ENCODE data around the gene SEC22A. TPM values are rescaled to one million over a fixed set of nuclear protein-coding genes. Genes with fewer than 3 reads are reported as not detected.
A peak's percentile ranks its signal among the peaks of the same experiment; 100 is the strongest.

SEC22A gene
- total and polyA plus RNA-seq, 9 donors, result 10.2 to 45.3 (median 19.9) TPM

DNA sequence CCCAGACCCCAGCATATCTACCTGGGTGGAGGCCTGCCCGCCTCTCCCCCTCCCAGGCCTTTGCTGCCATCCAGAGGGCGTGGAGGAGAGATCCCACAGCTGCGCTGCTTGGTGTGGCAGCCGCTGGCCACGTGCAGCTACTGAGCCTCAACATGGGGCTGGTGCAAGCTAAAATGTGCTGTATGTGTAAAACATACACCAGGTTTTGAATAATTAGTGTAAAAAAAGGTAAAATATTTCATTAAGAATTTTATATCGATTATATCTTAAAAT lies 95.8 kb downstream of the SEC22A start:
- H3K27me3 ChIP-seq, result no peaks in the 10 kb centered on the region
- TF ChIP-seq, protein P1, sequence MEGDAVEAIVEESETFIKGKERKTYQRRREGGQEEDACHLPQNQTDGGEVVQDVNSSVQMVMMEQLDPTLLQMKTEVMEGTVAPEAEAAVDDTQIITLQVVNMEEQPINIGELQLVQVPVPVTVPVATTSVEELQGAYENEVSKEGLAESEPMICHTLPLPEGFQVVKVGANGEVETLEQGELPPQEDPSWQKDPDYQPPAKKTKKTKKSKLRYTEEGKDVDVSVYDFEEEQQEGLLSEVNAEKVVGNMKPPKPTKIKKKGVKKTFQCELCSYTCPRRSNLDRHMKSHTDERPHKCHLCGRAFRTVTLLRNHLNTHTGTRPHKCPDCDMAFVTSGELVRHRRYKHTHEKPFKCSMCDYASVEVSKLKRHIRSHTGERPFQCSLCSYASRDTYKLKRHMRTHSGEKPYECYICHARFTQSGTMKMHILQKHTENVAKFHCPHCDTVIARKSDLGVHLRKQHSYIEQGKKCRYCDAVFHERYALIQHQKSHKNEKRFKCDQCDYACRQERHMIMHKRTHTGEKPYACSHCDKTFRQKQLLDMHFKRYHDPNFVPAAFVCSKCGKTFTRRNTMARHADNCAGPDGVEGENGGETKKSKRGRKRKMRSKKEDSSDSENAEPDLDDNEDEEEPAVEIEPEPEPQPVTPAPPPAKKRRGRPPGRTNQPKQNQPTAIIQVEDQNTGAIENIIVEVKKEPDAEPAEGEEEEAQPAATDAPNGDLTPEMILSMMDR (IDR thresholded peaks at IDR 0.05), result no peak
- TF ChIP-seq POLR2A (IDR thresholded peaks at IDR 0.05) (no peak), EP300 (IDR thresholded peaks at IDR 0.05) (no peak)
- H3K36me3 ChIP-seq, result no peaks in the 10 kb centered on the region
- H3K9me3 ChIP-seq, result no peaks in the 10 kb centered on the region
- 86 to 88% (median 87%) methylated on average over 6 of the region's 6 CpGs for WGBS, 3 donors
- H3K4me3 ChIP-seq, result no peak overlapping the region
- no peaks in the 10 kb centered on the region for H3K4me1 ChIP-seq (ENCODE audit: insufficient read depth)
- no peak for DNase-seq
- no peak overlapping the region for H3K27ac ChIP-seq
- intact Hi-C loops (cut with DNase I), result no loop called here

DNA sequence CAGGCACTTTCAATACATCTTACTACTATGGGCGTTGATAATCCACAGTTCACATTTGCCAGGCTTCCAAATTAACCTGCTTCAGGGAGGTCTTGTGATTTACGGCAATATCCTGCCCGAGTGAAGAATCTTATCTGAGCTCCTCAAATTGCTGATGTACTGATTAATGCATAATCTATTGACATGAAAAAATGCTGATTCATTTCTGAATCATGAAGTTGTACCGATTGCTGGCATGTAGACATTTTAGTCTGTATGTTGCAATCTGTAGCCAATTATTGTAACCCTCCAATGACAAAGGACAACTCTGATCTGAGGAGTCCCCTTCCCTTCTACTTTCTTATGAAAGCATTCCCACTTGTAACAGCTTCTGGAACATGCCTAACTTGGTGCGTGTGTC lies 97.2 kb downstream of the SEC22A start:
- H3K27me3 ChIP-seq, result no peaks in the 10 kb centered on the region
- no peaks in the 10 kb centered on the region for H3K4me1 ChIP-seq (ENCODE audit: insufficient read depth)
- intact Hi-C loops (cut with DNase I), result no loop called here
- no peak for DNase-seq
- TF ChIP-seq POLR2A (IDR thresholded peaks at IDR 0.05) (no peak), EP300 (IDR thresholded peaks at IDR 0.05) (no peak)
- TF ChIP-seq, protein P1 (IDR thresholded peaks at IDR 0.05), result no peak
- H3K4me3 ChIP-seq, result no peak overlapping the region
- H3K36me3 ChIP-seq, result no peaks in the 10 kb centered on the region
- H3K27ac ChIP-seq, result no peak overlapping the region
- 82 to 86% (median 83%) methylated on average over 5 of the region's 5 CpGs for WGBS, 3 donors
- no peaks in the 10 kb centered on the region for H3K9me3 ChIP-seq

DNA sequence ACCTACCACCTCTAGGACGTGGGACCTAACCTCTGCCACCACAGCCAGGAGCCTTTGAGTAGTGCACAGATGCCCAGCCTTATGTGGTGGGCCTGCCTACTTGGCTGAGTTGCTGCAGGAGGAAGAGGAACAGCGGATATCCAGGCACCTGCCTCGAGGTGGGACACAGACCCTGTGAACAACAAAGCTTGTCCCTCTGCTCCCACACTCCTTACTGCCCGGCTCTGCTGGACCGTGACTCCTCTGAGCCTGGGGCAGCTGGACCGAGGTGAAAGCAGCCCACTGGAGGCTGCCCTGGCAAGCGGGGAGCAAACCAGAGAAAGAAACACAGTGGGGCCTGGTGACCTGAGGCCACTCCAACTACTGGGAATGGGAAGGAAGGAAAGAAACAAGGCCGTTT lies 97.8 kb downstream of the SEC22A start:
- Histone ChIP-seq H3K4me1 (ENCODE audit: insufficient read depth) (no peaks in the 10 kb centered on the region), H3K27me3 (no peaks in the 10 kb centered on the region), H3K36me3 (no peaks in the 10 kb centered on the region), H3K9me3 (no peaks in the 10 kb centered on the region), H3K4me3 (no peak overlapping the region), H3K27ac (no peak overlapping the region)
- no peak for DNase-seq
- intact Hi-C loops (cut with DNase I), result no loop called here
- TF ChIP-seq POLR2A (IDR thresholded peaks at IDR 0.05), result no peak
- TF ChIP-seq, protein P1 (IDR thresholded peaks at IDR 0.05), result no peak
- no peak for TF ChIP-seq EP300 (IDR thresholded peaks at IDR 0.05)
- 73 to 86% (median 78%) methylated on average over 7 to 8 of the region's 8 CpGs for WGBS, 3 donors

DNA sequence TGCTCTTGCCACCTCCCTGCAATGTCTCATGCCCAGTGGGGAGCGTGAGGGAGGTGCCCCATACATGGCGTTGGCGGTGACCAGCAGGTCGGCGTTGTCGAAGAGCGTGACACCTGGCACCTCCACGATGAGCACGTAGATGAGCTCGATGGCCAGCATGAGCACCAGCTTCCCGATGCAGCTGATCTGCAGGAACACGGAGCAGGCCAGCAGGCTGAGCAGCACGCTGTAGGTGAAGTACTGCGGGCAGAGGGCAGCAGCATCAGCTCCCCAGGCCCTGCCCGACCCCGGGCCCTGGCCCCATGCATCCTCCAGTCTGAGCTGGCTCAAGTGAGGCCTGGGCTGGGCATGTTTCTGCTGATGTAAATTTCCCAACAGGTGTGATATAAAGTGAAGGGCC lies 98.3 kb downstream of the SEC22A start:
- H3K27ac ChIP-seq, result no peak overlapping the region
- H3K9me3 ChIP-seq, result no peaks in the 10 kb centered on the region
- H3K27me3 ChIP-seq, result no peaks in the 10 kb centered on the region
- 91 to 93% (median 92%) methylated on average over 16 of the region's 16 CpGs for whole genome bisulfite sequencing, 3 donors
- H3K4me1 ChIP-seq (ENCODE audit: insufficient read depth), result no peaks in the 10 kb centered on the region
- intact Hi-C loops (cut with DNase I), result no loop called here
- TF ChIP-seq, protein P1 (IDR thresholded peaks at IDR 0.05), result no peak
- DNase-seq, result no peak
- H3K4me3 ChIP-seq, result no peak overlapping the region
- no peaks in the 10 kb centered on the region for H3K36me3 ChIP-seq

DNA sequence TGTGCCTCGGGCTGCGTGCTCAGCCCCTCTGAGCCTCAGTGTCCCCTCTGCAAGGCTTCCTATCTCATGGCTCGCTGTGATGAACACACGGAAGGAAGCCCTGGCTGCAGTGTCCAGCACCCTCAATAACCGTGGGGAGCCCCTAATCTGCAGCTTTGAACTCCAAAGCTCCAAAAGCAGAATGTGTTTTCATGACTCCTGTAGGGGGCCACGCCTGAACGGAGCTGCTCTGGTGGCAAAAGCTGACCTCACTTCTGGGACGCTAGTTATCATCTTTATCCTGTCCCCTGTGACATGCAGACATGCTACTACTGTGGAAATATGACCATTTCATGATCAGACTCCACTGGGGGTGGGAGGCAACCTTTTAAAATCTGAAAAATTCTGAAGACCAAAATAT lies 98.8 kb downstream of the SEC22A start:
- no peak overlapping the region for H3K4me3 ChIP-seq
- DNase-seq, result peak in 1 of 5 donors; percentile 5
- TF ChIP-seq EP300 (IDR thresholded peaks at IDR 0.05) (no peak), POLR2A (IDR thresholded peaks at IDR 0.05) (no peak)
- TF ChIP-seq, protein P1 (IDR thresholded peaks at IDR 0.05), result no peak
- 81 to 86% (median 82%) methylated on average over 8 of the region's 8 CpGs for WGBS, 3 donors
- intact Hi-C loops (cut with DNase I), result no loop called here
- no peaks in the 10 kb centered on the region for H3K9me3 ChIP-seq
- no peaks in the 10 kb centered on the region for H3K4me1 ChIP-seq (ENCODE audit: insufficient read depth)
- H3K27ac ChIP-seq, result no peak overlapping the region
- H3K36me3 ChIP-seq, result no peaks in the 10 kb centered on the region
- H3K27me3 ChIP-seq, result no peaks in the 10 kb centered on the region
